Measurements from ENCODE around the gene GXYLT2. TPM values are rescaled to one million over a fixed set of nuclear protein-coding genes. Genes with fewer than 3 reads are reported as not detected.

GXYLT2 gene
- total RNA-seq, 1 donor from 2014 or later: 0.79 TPM

DNA sequence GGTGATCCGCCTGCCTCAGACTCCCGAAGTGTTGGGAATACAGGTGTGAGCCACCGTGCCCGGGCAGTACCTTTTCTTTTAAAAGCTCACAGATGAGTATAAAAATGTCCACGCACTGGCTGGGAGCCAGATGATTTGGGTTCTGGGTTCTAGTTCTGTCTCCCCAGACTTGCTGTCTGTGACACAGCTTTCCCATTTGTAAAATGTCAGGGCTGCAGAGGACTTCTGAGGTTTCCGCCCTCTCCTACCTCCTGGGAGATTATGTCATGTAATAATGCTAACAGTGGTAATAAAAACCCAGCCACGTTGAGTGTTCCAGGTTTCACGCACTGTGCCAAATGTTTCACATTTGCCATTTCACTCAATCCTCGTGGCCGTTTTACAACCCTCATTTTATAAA is 107.5 kb downstream of the GXYLT2 start:
- no peak for DNase-seq (ENCODE audit: low read depth)
- TF ChIP-seq CTCF (IDR thresholded peaks at IDR 0.05; ENCODE audit: insufficient read depth, low read length, severe bottlenecking): no peak
- FAIRE-seq: no peak

DNA sequence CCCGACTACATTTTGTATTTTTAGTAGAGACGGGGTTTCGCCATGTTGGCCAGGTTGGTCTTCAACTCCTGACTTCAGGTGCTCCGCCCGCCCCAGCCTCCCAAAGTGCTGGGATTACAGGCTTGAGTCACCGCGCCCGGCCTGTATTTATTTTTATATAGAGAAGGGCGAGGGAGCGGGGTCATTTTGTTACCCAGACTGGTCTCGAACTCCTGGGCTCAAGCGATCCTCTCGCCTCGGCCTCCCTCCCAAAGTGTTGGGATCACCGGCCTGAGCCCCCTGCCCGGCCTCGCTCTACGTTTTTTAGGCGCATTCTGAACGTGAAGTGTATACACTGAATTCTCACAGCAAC is 108.3 kb downstream of the GXYLT2 start:
- Histone ChIP-seq H3K4me3 (ENCODE audit: low read depth, low read length) (peak overlapping the region; percentile 84), H3K36me3 (ENCODE audit: control insufficient read depth, insufficient read depth, low read length) (peaks cover 2% of the 10 kb centered on the region), H3K27me3 (ENCODE audit: control insufficient read depth, insufficient read depth, low read length) (no peaks in the 10 kb centered on the region)
- no peak for DNase-seq (ENCODE audit: low read depth)
- FAIRE-seq: no peak
- TF ChIP-seq CTCF (IDR thresholded peaks at IDR 0.05; ENCODE audit: insufficient read depth, low read length, severe bottlenecking): no peak

More for the DNA sequence above, 107.5 kb downstream of the GXYLT2 start:
- no peak overlapping the region for H3K4me3 ChIP-seq (ENCODE audit: low read depth, low read length)
- peaks cover 2% of the 10 kb centered on the region for H3K36me3 ChIP-seq (ENCODE audit: control insufficient read depth, insufficient read depth, low read length)
- H3K27me3 ChIP-seq (ENCODE audit: control insufficient read depth, insufficient read depth, low read length): no peaks in the 10 kb centered on the region

- no peak for FAIRE-seq
- TF ChIP-seq CTCF (IDR thresholded peaks at IDR 0.05; ENCODE audit: insufficient read depth, low read length, severe bottlenecking): no peak
Observed at GRCh38 chr3:72996473-72997333, 108.9 kb downstream of the GXYLT2 start, which contains the start of gene PPP4R2. Gene PPP4R2, plus strand, starts transcription at chr3:72996811. Its CDS starts 227 bp downstream, at chr3:72997038.

GRCh38 chr3:72997421-72997961 is 109.6 kb downstream of the GXYLT2 start:
- TF ChIP-seq CTCF (IDR thresholded peaks at IDR 0.05; ENCODE audit: insufficient read depth, low read length, severe bottlenecking): peak; percentile 32
- FAIRE-seq: no peak
- Histone ChIP-seq H3K4me3 (ENCODE audit: low read depth, low read length) (peak overlapping the region; percentile 84), H3K27me3 (ENCODE audit: control insufficient read depth, insufficient read depth, low read length) (no peaks in the 10 kb centered on the region), H3K36me3 (ENCODE audit: control insufficient read depth, insufficient read depth, low read length) (peaks cover 3% of the 10 kb centered on the region)
- DNase-seq (ENCODE audit: low read depth): peak; percentile 70

More at GRCh38 chr3:72996473-72997333, 108.9 kb downstream of the GXYLT2 start, which contains the start of gene PPP4R2:
- no peaks in the 10 kb centered on the region for H3K27me3 ChIP-seq (ENCODE audit: control insufficient read depth, insufficient read depth, low read length)
- DNase-seq (ENCODE audit: low read depth): peak; percentile 57
- H3K36me3 ChIP-seq (ENCODE audit: control insufficient read depth, insufficient read depth, low read length): peaks cover 2% of the 10 kb centered on the region
- H3K4me3 ChIP-seq (ENCODE audit: low read depth, low read length): peak within 1 kb of the TSS; percentile 84

- Histone ChIP-seq H3K36me3 (ENCODE audit: control insufficient read depth, insufficient read depth, low read length) (peaks cover 3% of the 10 kb centered on the region), H3K27me3 (ENCODE audit: control insufficient read depth, insufficient read depth, low read length) (no peaks in the 10 kb centered on the region), H3K4me3 (ENCODE audit: low read depth, low read length) (peak overlapping the region; percentile 84)
- no peak for DNase-seq (ENCODE audit: low read depth)
- no peak for TF ChIP-seq CTCF (IDR thresholded peaks at IDR 0.05; ENCODE audit: insufficient read depth, low read length, severe bottlenecking)
- no peak for FAIRE-seq
Observed at GRCh38 chr3:72998466-72998865, 110.6 kb downstream of the GXYLT2 start.
